HG03060 (cell line): ENCODE results near the gene TOX2.
"Not testable (repeated sequence)": the region's sequence is repeated elsewhere in the genome, so short reads cannot be mapped to it uniquely, and the experiment has no call there.

Source experiments
- ATAC-seq: cut with Tn5 transposase; IDR thresholded peaks from one replicate; pipeline ENCODE4 v1.9.1; 2021; ENCODE audit warnings: low read depth, moderate number of reproducible peaks; ENCODE audit not compliant: unreplicated experiment

The TOX2 gene

GRCh38 chr20:44028868-44029847 lies 114.5 kb downstream of the TOX2 start:
- peak; percentile 80 for ATAC-seq

- ATAC-seq, result no peak
These were observed 115.2 kb downstream of the TOX2 start for GRCh38 chr20:44029848-44030230.

- no peak for ATAC-seq
These were observed 115.7 kb downstream of the TOX2 start for GRCh38 chr20:44030394-44030793.

GRCh38 chr20:44031001-44031574 lies 116.4 kb downstream of the TOX2 start:
- no peak for ATAC-seq

- ATAC-seq, result no peak
These were observed 117.3 kb downstream of the TOX2 start for GRCh38 chr20:44031781-44032582.

- no peak for ATAC-seq
These were observed 118.1 kb downstream of the TOX2 start for GRCh38 chr20:44032583-44033331.

GRCh38 chr20:44033344-44033743 lies 118.7 kb downstream of the TOX2 start:
- no peak for ATAC-seq

- ATAC-seq, result no peak
These were observed 119.2 kb downstream of the TOX2 start for GRCh38 chr20:44033873-44034272.

- no peak for ATAC-seq
These were observed 119.8 kb downstream of the TOX2 start for GRCh38 chr20:44034451-44034850.

GRCh38 chr20:44034965-44035635 lies 120.4 kb downstream of the TOX2 start:
- no peak for ATAC-seq

GRCh38 chr20:44035924-44036323 lies 121.3 kb downstream of the TOX2 start:
- no peak for ATAC-seq

GRCh38 chr20:44036441-44036840 lies 121.8 kb downstream of the TOX2 start:
- ATAC-seq, result no peak

- ATAC-seq, result no peak
These were observed 124.0 kb downstream of the TOX2 start for GRCh38 chr20:44038681-44039123.

- no peak for ATAC-seq
These were observed 124.5 kb downstream of the TOX2 start for GRCh38 chr20:44039147-44039546.

- ATAC-seq, result no peak
These were observed 125.1 kb downstream of the TOX2 start for GRCh38 chr20:44039741-44040140.

- no peak for ATAC-seq
These were observed 125.7 kb downstream of the TOX2 start for GRCh38 chr20:44040202-44040915.

GRCh38 chr20:44041001-44041400 lies 126.3 kb downstream of the TOX2 start:
- ATAC-seq, result no peak

GRCh38 chr20:44044712-44045111 lies 130.1 kb downstream of the TOX2 start:
- ATAC-seq, result not testable (repeated sequence)

GRCh38 chr20:44050327-44050726 lies 135.7 kb downstream of the TOX2 start:
- no peak for ATAC-seq
